Fibroblast of the aortic adventitia (primary cell): ENCODE measurements around the gene EPM2AIP1. TPM values are rescaled to one million over a fixed set of nuclear protein-coding genes. Genes with fewer than 3 reads are reported as not detected.

Experiments
- DNase-seq: peaks from one replicate; pipeline ENCODE4 v3.0.0-alpha.2; 2010; ENCODE audit warnings: low read depth
- H3K4me3 ChIP-seq: 2 replicates; pipeline ENCODE4 v1.5.1; 2011; ENCODE audit warnings: low read depth, mild to moderate bottlenecking, control low read depth, low read length, moderate library complexity
- CTCF ChIP-seq: IDR thresholded peaks from 2 replicates; pipeline ENCODE4 v1.5.1; 2011; ENCODE audit warnings: mild to moderate bottlenecking, low read length, control low read depth, inconsistent platforms; ENCODE audit not compliant: insufficient read depth
- total RNA-seq: library from RNA; depleted of rRNA; stranded (reverse); fragments of >200 nt; gene quantifications from 2 replicates; pipeline ENCODE4 v1.2.3, GENCODE V29; 2012; ENCODE audit warnings: low replicate concordance

Gene EPM2AIP1
- total RNA-seq, 1 donor = 26.5 TPM

DNA sequence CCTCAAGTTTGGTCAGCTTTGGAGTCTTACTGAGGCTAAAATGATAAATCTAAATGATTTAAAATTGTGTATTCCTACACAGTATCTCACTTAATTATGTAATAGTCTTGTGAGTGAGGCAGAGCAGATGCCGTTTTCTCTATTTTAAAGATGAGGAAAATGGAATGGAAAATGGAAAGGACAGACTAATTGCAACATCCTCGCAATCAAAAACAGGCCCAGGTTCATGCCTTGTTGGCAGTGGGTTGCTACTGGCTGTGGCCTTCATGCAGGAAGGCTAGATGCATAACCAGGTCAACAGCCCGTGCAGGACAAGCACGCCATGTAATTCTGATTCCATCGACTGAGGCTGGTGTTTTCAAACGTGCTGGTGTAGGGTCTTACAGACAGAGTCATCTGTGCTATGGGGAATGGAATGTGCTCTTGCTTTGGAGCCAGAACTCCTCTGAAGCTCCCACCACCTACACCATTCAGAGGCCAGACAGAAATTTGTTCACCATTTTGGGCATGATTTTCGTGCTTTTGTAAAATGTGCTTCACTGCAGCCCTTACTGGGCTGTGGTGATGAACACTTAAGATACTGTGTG, 38.3 kb upstream of the EPM2AIP1 start:
- H3K4me3 ChIP-seq = no peak overlapping the region
- no peak for TF ChIP-seq CTCF
- no peak for DNase-seq

DNA sequence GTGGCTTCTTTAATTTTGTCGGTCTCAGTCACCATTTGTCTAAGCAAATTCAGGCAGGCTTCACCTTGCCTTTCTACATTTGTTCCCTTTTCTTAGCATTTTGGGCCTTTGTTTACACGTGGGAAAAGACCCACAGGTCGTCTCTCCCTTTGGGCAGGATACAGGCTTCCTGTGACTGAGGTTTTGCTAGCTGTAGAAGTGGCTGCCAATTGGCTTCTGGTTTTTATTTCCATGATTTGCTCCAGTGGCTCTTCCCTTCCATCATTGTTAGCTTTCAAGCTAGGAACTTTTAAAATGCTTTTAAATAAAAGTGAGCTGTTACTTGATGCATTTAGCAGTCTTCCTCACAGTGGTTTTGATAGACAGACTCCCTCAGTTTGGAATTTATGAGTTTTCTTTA, 37.7 kb upstream of the EPM2AIP1 start:
- TF ChIP-seq CTCF = no peak
- no peak overlapping the region for H3K4me3 ChIP-seq
- no peak for DNase-seq

- H3K4me3 ChIP-seq = no peak overlapping the region
- no peak for TF ChIP-seq CTCF
- DNase-seq = no peak
These were observed 36.7 kb upstream of the EPM2AIP1 start for GRCh38 chr3:37029516-37030163.

DNA sequence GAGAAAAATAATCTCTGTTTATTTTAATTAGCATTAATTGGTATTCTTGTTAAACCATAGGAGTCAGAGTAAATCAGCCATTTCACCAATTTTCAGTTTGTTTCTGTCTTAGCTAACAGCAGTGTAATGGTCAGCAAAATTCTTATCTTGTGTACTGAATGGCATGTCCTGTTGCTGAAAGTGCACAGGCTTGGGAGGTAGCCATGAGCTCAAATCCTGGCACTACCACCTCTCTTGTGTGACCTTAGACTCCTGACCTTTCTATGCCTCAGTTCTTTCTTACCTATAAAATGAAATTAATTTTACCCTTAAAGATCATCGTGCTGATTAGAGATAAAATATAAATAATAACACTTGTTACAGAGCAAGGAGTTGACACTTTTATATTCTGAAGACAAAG, 36.2 kb upstream of the EPM2AIP1 start:
- H3K4me3 ChIP-seq = no peak overlapping the region
- no peak for DNase-seq

GRCh38 chr3:37028329-37028728, 35.4 kb upstream of the EPM2AIP1 start:
- H3K4me3 ChIP-seq = no peak overlapping the region
- TF ChIP-seq CTCF = no peak
- DNase-seq = no peak

More for the DNA sequence above, 36.2 kb upstream of the EPM2AIP1 start:
- TF ChIP-seq CTCF = no peak

DNA sequence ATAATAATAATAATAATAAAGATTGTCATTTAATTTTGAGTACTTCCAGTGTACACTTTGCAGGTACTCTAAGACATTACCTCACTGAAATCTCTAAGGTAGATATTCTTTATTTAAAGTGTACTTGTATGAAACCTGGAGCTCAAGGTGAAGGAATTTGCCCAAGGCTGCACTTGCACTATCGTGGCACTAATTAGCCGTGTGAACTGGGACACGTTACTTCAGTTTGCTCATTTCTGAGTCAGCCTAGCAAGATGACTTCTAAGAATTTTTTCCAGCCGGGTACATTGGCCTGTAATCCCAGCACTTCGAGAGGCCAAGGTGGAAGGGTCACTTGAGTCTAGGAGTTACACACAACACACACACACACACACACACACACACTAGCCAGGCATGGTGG, 33.9 kb upstream of the EPM2AIP1 start:
- no peak overlapping the region for H3K4me3 ChIP-seq
- no peak for DNase-seq
- no peak for TF ChIP-seq CTCF
